Smooth muscle cell (in vitro differentiated cells): ENCODE data around the gene DPYSL5. TPM values are rescaled to one million over a fixed set of nuclear protein-coding genes. Genes with fewer than 3 reads are reported as not detected.

Source experiments
- DNase-seq: peaks from one replicate; lab custom pipeline; 2025; ENCODE audit not compliant: unreplicated experiment; lab: John Stamatoyannopoulos, UW
- H2AFZ ChIP-seq: fragments of 200-600 bp; sonication (generic); 2 replicates; pipeline ENCODE4 v1.6.0; 2016; ENCODE audit warnings: antibody characterized with exemption, low read depth, mild to moderate bottlenecking
- H3F3A ChIP-seq: fragments of 200-600 bp; sonication (generic); 2 replicates; pipeline ENCODE4 v1.6.0; 2017; ENCODE audit warnings: antibody characterized with exemption, low read depth
- H3K27ac ChIP-seq: fragments of 200-600 bp; sonication (generic); 2 replicates; pipeline ENCODE4 v1.5.1; 2016; ENCODE audit warnings: low read depth, mild to moderate bottlenecking
- H3K27me3 ChIP-seq: fragments of 200-600 bp; sonication (generic); 2 replicates; pipeline ENCODE4 v1.6.1; 2016; ENCODE audit warnings: low read depth, mild to moderate bottlenecking
- H3K36me3 ChIP-seq: fragments of 200-600 bp; sonication (generic); 2 replicates; pipeline ENCODE4 v1.5.1; 2016; ENCODE audit warnings: low read depth
- H3K4me1 ChIP-seq: fragments of 200-600 bp; sonication (generic); 2 replicates; pipeline ENCODE4 v1.5.1; 2016; ENCODE audit warnings: low read depth
- H3K4me2 ChIP-seq: fragments of 200-600 bp; sonication (generic); 2 replicates; pipeline ENCODE4 v1.6.0; 2016; ENCODE audit warnings: mild to moderate bottlenecking
- H3K4me3 ChIP-seq: fragments of 200-600 bp; sonication (generic); 2 replicates; pipeline ENCODE4 v1.5.1; 2016; ENCODE audit warnings: mild to moderate bottlenecking
- H3K79me2 ChIP-seq: fragments of 200-600 bp; sonication (generic); 2 replicates; pipeline ENCODE4 v1.6.0; 2016; ENCODE audit warnings: low read depth, mild to moderate bottlenecking
- H3K9ac ChIP-seq: fragments of 200-600 bp; sonication (generic); 2 replicates; pipeline ENCODE4 v1.6.0; 2016; ENCODE audit warnings: low read depth
- H3K9me3 ChIP-seq: fragments of 200-600 bp; sonication (generic); replicated peaks from 2 replicates; pipeline ENCODE4 v1.5.1; 2016; ENCODE audit warnings: low read depth
- H4K20me1 ChIP-seq: fragments of 200-600 bp; sonication (generic); 2 replicates; pipeline ENCODE4 v1.6.0; 2016; ENCODE audit warnings: low read depth
- CTCF ChIP-seq: fragments of 200-600 bp; sonication (generic); IDR thresholded peaks from 2 replicates; pipeline ENCODE4 v1.5.1; 2017; ENCODE audit warnings: borderline replicate concordance, mild to moderate bottlenecking, antibody characterized with exemption; ENCODE audit not compliant: insufficient read depth, poor library complexity, severe bottlenecking
- WGBS: methylation state at CpG from one replicate; pipeline ENCODE4 v1.1.7; 2016; ENCODE audit warnings: low lambda C conversion rate; 5-methylcytosine and 5-hydroxymethylcytosine counted together
- polyA plus RNA-seq: library from polyadenylated mRNA; unstranded; fragments of >200 nt; fragmentation: Nextera tagmentation; extraction: Ambion mirVana; gene quantifications from 2 replicates; pipeline ENCODE4 v1.2.1, GENCODE V29; 2016
- total RNA-seq: library from RNA; depleted of rRNA; stranded (reverse); fragments of >200 nt; gene quantifications from 2 replicates; pipeline ENCODE4 v1.2.3, GENCODE V29; 2014

The DPYSL5 gene
- total and polyA plus RNA-seq, 2 experiments from 2014 or later: 0.40 TPM; not detected in 1

- Histone ChIP-seq H3K4me2 (peak overlapping the region; percentile 40), H3F3A (peaks cover 9% of the 10 kb centered on the region), H3K79me2 (no peaks in the 10 kb centered on the region), H4K20me1 (peaks cover 82% of the 10 kb centered on the region), H3K27ac (peak overlapping the region; percentile 49), H2AFZ (no peak overlapping the region), H3K36me3 (no peaks in the 10 kb centered on the region), H3K4me3 (no peak overlapping the region), H3K4me1 (peaks cover 6% of the 10 kb centered on the region), H3K9ac (no peak overlapping the region), H3K9me3 (no peaks in the 10 kb centered on the region), H3K27me3 (no peaks in the 10 kb centered on the region)
- no peak for TF ChIP-seq CTCF
- WGBS: 30% methylated on average over 4 of the region's 4 CpGs
- no peak for DNase-seq
These were observed 140.3 kb downstream of the DPYSL5 start for GRCh38 chr2:26988058-26988860.

DNA sequence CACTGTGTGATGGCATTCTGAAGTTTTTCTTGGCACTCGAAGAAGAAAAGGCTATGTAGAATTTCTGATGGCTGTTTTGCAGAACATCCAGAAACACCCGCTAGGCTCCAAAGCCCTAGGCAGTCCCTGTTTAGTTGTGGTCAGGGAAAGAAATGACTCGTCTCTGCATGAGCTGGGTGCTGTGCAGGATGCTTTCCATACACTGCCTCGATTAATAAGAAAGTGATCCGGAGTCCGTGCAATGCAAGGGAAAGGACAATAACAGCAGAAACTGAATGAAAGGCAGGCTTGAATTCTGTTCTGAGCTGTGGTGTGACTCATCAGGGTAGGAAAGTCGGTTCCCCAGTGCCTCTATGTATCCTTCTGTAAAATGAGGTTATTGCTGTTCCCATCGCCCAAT is 141.2 kb downstream of the DPYSL5 start:
- no peaks in the 10 kb centered on the region for H3K9me3 ChIP-seq
- WGBS: 47% methylated on average over 8 of the region's 8 CpGs
- peaks cover 84% of the 10 kb centered on the region for H4K20me1 ChIP-seq
- no peaks in the 10 kb centered on the region for H3K36me3 ChIP-seq
- no peak overlapping the region for H3K9ac ChIP-seq
- H2AFZ ChIP-seq: no peak overlapping the region
- peak overlapping the region; percentile 40 for H3K4me2 ChIP-seq
- H3K27ac ChIP-seq: peak overlapping the region; percentile 49
- no peaks in the 10 kb centered on the region for H3K27me3 ChIP-seq
- H3F3A ChIP-seq: peaks cover 9% of the 10 kb centered on the region
- peaks cover 6% of the 10 kb centered on the region for H3K4me1 ChIP-seq
- DNase-seq: no peak
- no peak for TF ChIP-seq CTCF
- H3K4me3 ChIP-seq: no peak overlapping the region
- no peaks in the 10 kb centered on the region for H3K79me2 ChIP-seq

- no peak for TF ChIP-seq CTCF
- no peak overlapping the region for H3K27ac ChIP-seq
These were observed 143.8 kb downstream of the DPYSL5 start for GRCh38 chr2:26991717-26992116.

GRCh38 chr2:26993768-26994167 is 145.8 kb downstream of the DPYSL5 start:
- no peak overlapping the region for H3K4me3 ChIP-seq
- no peak overlapping the region for H2AFZ ChIP-seq
- H3K27ac ChIP-seq: no peak overlapping the region
- no peaks in the 10 kb centered on the region for H3K9me3 ChIP-seq
- WGBS: 92% methylated on average over 1 of the region's 1 CpG
- H3K36me3 ChIP-seq: no peaks in the 10 kb centered on the region
- DNase-seq: no peak
- H3K9ac ChIP-seq: no peak overlapping the region
- no peak overlapping the region for H3K4me2 ChIP-seq
- H3F3A ChIP-seq: peaks cover 2% of the 10 kb centered on the region
- H3K4me1 ChIP-seq: no peaks in the 10 kb centered on the region
- H4K20me1 ChIP-seq: peaks cover 95% of the 10 kb centered on the region
- H3K27me3 ChIP-seq: no peaks in the 10 kb centered on the region
- no peaks in the 10 kb centered on the region for H3K79me2 ChIP-seq
- no peak for TF ChIP-seq CTCF

More at GRCh38 chr2:26991717-26992116, 143.8 kb downstream of the DPYSL5 start:
- peaks cover 6% of the 10 kb centered on the region for H3K4me1 ChIP-seq
- no peak overlapping the region for H3K4me2 ChIP-seq
- no peaks in the 10 kb centered on the region for H3K9me3 ChIP-seq
- no peaks in the 10 kb centered on the region for H3K27me3 ChIP-seq
- peaks cover 86% of the 10 kb centered on the region for H4K20me1 ChIP-seq
- no peak overlapping the region for H2AFZ ChIP-seq
- no peak for DNase-seq
- peaks cover 9% of the 10 kb centered on the region for H3F3A ChIP-seq
- no peaks in the 10 kb centered on the region for H3K36me3 ChIP-seq
- no peaks in the 10 kb centered on the region for H3K79me2 ChIP-seq
- no peak overlapping the region for H3K9ac ChIP-seq
- 93% methylated on average over 5 of the region's 5 CpGs for WGBS
- H3K4me3 ChIP-seq: no peak overlapping the region
